Colon (tissue), 2 donors: ENCODE results near the gene DHX8.
"Not testable (repeated sequence)": the region's sequence is repeated elsewhere in the genome, so short reads cannot be mapped to it uniquely, and the experiment has no call there.

Source experiments
- FAIRE-seq: peaks from 2 replicates; lab custom pipeline; 2012; peaks lifted over from hg19 to GRCh38; lab: Jason Lieb, UNC
- donor health status: control.
- donor health status: control.

The DHX8 gene

GRCh38 chr17:43462569-43462968 is 21.2 kb upstream of the DHX8 start:
- FAIRE-seq, result not testable (repeated sequence)

- FAIRE-seq, result no peak
These were observed 20.5 kb upstream of the DHX8 start for GRCh38 chr17:43463241-43463640.

- no peak for FAIRE-seq
These were observed 19.7 kb upstream of the DHX8 start for GRCh38 chr17:43464046-43464445.

- no peak for FAIRE-seq
These were observed 18.7 kb upstream of the DHX8 start for GRCh38 chr17:43465049-43465448.

GRCh38 chr17:43467981-43468581 is 15.7 kb upstream of the DHX8 start:
- FAIRE-seq, result no peak

- no peak for FAIRE-seq
These were observed 15.1 kb upstream of the DHX8 start for GRCh38 chr17:43468691-43469139.

GRCh38 chr17:43469145-43469544 is 14.6 kb upstream of the DHX8 start:
- no peak for FAIRE-seq

- no peak for FAIRE-seq
These were observed 12.1 kb upstream of the DHX8 start for GRCh38 chr17:43471585-43472160.

GRCh38 chr17:43475494-43476089 is 8.2 kb upstream of the DHX8 start:
- no peak for FAIRE-seq

- FAIRE-seq, result not testable (repeated sequence)
These were observed 7.5 kb upstream of the DHX8 start for GRCh38 chr17:43476306-43476705.

GRCh38 chr17:43477832-43478634 is 5.7 kb upstream of the DHX8 start:
- no peak for FAIRE-seq

- no peak for FAIRE-seq
These were observed 3.8 kb upstream of the DHX8 start for GRCh38 chr17:43479948-43480347.

GRCh38 chr17:43482103-43483012 is 1.4 kb upstream of the DHX8 start:
- no peak for FAIRE-seq

GRCh38 chr17:43490621-43491020 is 6.8 kb downstream of the DHX8 start:
- FAIRE-seq, result no peak

GRCh38 chr17:43509440-43509839 is 25.7 kb downstream of the DHX8 start:
- FAIRE-seq, result not testable (repeated sequence)

GRCh38 chr17:43511199-43511598 is 27.4 kb downstream of the DHX8 start:
- not testable (repeated sequence) for FAIRE-seq

GRCh38 chr17:43515656-43516055 is 31.9 kb downstream of the DHX8 start:
- no peak for FAIRE-seq

GRCh38 chr17:43517161-43517560 is 33.4 kb downstream of the DHX8 start:
- no peak for FAIRE-seq

GRCh38 chr17:43517615-43518386 is 34.0 kb downstream of the DHX8 start:
- no peak for FAIRE-seq

- FAIRE-seq, result no peak
These were observed 37.6 kb downstream of the DHX8 start for GRCh38 chr17:43521389-43521788.

- FAIRE-seq, result no peak
These were observed 41.3 kb downstream of the DHX8 start for GRCh38 chr17:43524945-43525575.
